Upper lobe of left lung (tissue), 4 donors: ENCODE results near the gene MYOD1.

Experiments
- POLR2A ChIP-seq, 4 donors: fragments of 450-650 bp; IDR thresholded peaks; one replicate each; pipeline ENCODE4 v1.5.1; 2016 to 2017; ENCODE audit warnings: antibody characterized with exemption in 4 of 4, mild to moderate bottlenecking in 2 of 4
- POLR2AphosphoS5 ChIP-seq, 2 donors: sonication (generic); formaldehyde crosslinking; IDR thresholded peaks; one replicate each; pipeline ENCODE4 v1.5.1; 2017; ENCODE audit warnings: antibody characterized with exemption in 2 of 2
- TF ChIP-seq, protein P1 (sequence below), 6 experiments: fragments of 450-650 bp in 4 of 6; fragments of 200-600 bp in 2 of 6; sonication (generic) in 2 of 6; IDR thresholded peaks; one replicate each; pipeline ENCODE4 v1.5.1; 2016 to 2019; ENCODE audit warnings: antibody characterized with exemption in 6 of 6

DNA sequence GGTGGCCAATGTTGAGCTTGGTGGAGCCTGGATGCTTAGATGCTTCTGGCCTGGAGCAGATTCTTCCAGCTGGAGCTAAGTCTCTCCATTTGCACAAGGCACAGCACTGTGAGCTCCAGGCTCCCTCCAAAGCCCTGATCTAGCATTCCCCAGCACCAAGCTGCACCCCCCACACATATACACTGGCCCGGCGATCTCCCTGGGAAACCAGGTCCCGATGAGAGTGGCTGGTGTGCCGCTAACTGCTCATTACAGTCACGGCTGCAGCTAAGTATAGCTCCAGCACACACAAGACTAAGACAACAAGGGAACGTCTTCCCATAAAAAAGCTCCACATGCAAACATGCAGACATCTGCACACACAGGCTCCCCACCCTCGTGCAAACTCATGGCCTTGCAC, 32.8 kb downstream of the MYOD1 start:
- TF ChIP-seq, protein P1, sequence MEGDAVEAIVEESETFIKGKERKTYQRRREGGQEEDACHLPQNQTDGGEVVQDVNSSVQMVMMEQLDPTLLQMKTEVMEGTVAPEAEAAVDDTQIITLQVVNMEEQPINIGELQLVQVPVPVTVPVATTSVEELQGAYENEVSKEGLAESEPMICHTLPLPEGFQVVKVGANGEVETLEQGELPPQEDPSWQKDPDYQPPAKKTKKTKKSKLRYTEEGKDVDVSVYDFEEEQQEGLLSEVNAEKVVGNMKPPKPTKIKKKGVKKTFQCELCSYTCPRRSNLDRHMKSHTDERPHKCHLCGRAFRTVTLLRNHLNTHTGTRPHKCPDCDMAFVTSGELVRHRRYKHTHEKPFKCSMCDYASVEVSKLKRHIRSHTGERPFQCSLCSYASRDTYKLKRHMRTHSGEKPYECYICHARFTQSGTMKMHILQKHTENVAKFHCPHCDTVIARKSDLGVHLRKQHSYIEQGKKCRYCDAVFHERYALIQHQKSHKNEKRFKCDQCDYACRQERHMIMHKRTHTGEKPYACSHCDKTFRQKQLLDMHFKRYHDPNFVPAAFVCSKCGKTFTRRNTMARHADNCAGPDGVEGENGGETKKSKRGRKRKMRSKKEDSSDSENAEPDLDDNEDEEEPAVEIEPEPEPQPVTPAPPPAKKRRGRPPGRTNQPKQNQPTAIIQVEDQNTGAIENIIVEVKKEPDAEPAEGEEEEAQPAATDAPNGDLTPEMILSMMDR (IDR thresholded peaks at IDR 0.05), result no peak
- TF ChIP-seq POLR2AphosphoS5 (IDR thresholded peaks at IDR 0.05) (no peak), POLR2A (IDR thresholded peaks at IDR 0.05) (no peak)
